H1 (cell line): Measurements from ENCODE around the gene TRIM14. TPM values are rescaled to one million over a fixed set of nuclear protein-coding genes. Genes with fewer than 3 reads are reported as not detected.
A peak's percentile ranks its signal among the peaks of the same experiment; 100 is the strongest.

Experiments
- CTCF ChIA-PET: fragments of 300-600 bp; sonication (Branson Sonifier 250); formaldehyde crosslinking; loops from one replicate; lab custom pipeline; 2021; ENCODE audit not compliant: partially characterized antibody; lab: Charles Lee
- POLR2A ChIA-PET: fragments of 300-600 bp; sonication (Branson Sonifier 250); formaldehyde crosslinking; loops from one replicate; lab custom pipeline; 2021; ENCODE audit warnings: inconsistent platforms; ENCODE audit not compliant: partially characterized antibody; lab: Charles Lee
- DNase-seq, 2 experiments: peaks; one replicate each; pipeline versions ENCODE4 v3.0.0 to v3.0.0-alpha.2; 2010 to 2022; ENCODE audit warnings: low spot score in 2 of 2, low read depth in 1 of 2, mixed read lengths in 1 of 2
- FAIRE-seq: peaks from 2 replicates; lab custom pipeline; 2011; peaks lifted over from hg19 to GRCh38; lab: Jason Lieb, UNC
- H2AFZ ChIP-seq: 2 replicates; pipeline ENCODE4 v1.8.1; 2012; ENCODE audit warnings: low read length, inconsistent platforms
- H2AK5ac ChIP-seq: 2 replicates; pipeline ENCODE4 v1.6.1; 2013; ENCODE audit warnings: low read depth, low read length
- H2BK120ac ChIP-seq: replicated peaks from 2 replicates; pipeline ENCODE3; 2013; ENCODE audit warnings: low read depth, low read length, inconsistent platforms
- H2BK12ac ChIP-seq: 2 replicates; pipeline ENCODE4 v1.6.1; 2013; ENCODE audit warnings: low read depth, low read length
- H2BK15ac ChIP-seq: 2 replicates; pipeline ENCODE4 v1.6.1; 2013; ENCODE audit warnings: low read length
- H2BK20ac ChIP-seq: 2 replicates; pipeline ENCODE4 v1.6.1; 2013; ENCODE audit warnings: low read length
- H2BK5ac ChIP-seq: 2 replicates; pipeline ENCODE4 v1.6.1; 2013; ENCODE audit warnings: low read depth, low read length
- H3K14ac ChIP-seq: 2 replicates; pipeline ENCODE4 v1.6.1; 2013; ENCODE audit warnings: inconsistent platforms; ENCODE audit not compliant: insufficient read length
- H3K18ac ChIP-seq: 2 replicates; pipeline ENCODE4 v1.6.1; 2013; ENCODE audit warnings: low read length; ENCODE audit errors: extremely low read depth
- H3K23ac ChIP-seq: 2 replicates; pipeline ENCODE4 v1.6.1; 2013; ENCODE audit warnings: inconsistent platforms; ENCODE audit not compliant: insufficient read length
- H3K23me2 ChIP-seq: 2 replicates; pipeline ENCODE4 v1.6.1; 2013; ENCODE audit warnings: low read depth, low read length
- H3K27ac ChIP-seq: 2 replicates; pipeline ENCODE4 v1.6.1; 2011; ENCODE audit warnings: low read depth, low read length, inconsistent platforms
- H3K27me3 ChIP-seq, 4 experiments: replicated peaks in 1 of 4; 1 replicate in 1 of 4; 2 replicates in 3 of 4; pipeline versions ENCODE4 v1.6.1 to v1.8.1; 2011 to 2013; ENCODE audit warnings: low read length in 3 of 4, mild to moderate bottlenecking in 3 of 4, inconsistent platforms in 2 of 4, mixed read lengths in 2 of 4, moderate library complexity in 1 of 4; ENCODE audit not compliant: control insufficient read depth in 3 of 4, insufficient read depth in 3 of 4; ENCODE audit errors: extremely low read depth in 1 of 4
- H3K36me3 ChIP-seq, 4 experiments: 2 replicates each; pipeline versions ENCODE4 v1.6.1 to v1.8.1; 2011 to 2013; ENCODE audit warnings: mild to moderate bottlenecking in 4 of 4, low read length in 3 of 4, moderate library complexity in 2 of 4, control low read depth in 1 of 4, inconsistent platforms in 1 of 4; ENCODE audit not compliant: insufficient read depth in 4 of 4, control insufficient read depth in 2 of 4
- H3K4ac ChIP-seq: replicated peaks from 2 replicates; pipeline ENCODE3; 2013; ENCODE audit warnings: low read length, low read depth, mixed read lengths, inconsistent platforms; ENCODE audit not compliant: insufficient read length
- H3K4me1 ChIP-seq, 4 experiments: replicated peaks in 1 of 4; 1 replicate in 1 of 4; 2 replicates in 3 of 4; pipeline versions ENCODE4 v1.6.1 to v1.8.1; 2011 to 2013; ENCODE audit warnings: low read length in 3 of 4, inconsistent platforms in 2 of 4, mixed read lengths in 1 of 4; ENCODE audit not compliant: insufficient read depth in 4 of 4, control insufficient read depth in 3 of 4
- H3K4me2 ChIP-seq, 2 experiments: 2 replicates each; pipeline versions ENCODE4 v1.6.1 to v1.8.1; 2011 to 2013; ENCODE audit warnings: low read depth in 2 of 2, low read length in 2 of 2, control low read depth in 1 of 2, inconsistent platforms in 1 of 2, mild to moderate bottlenecking in 1 of 2; ENCODE audit not compliant: insufficient read depth in 1 of 2
- H3K4me3 ChIP-seq, 4 experiments: fragments of 200-600, 300-600 bp in 1 of 4; sonication (generic), shearing (Covaris generic), sonication (Bioruptor Twin) in 1 of 4; 2 replicates each; pipeline versions ENCODE4 v1.5.1 to v1.8.1; 2011 to 2016; ENCODE audit warnings: low read length in 4 of 4, low read depth in 3 of 4, control low read depth in 2 of 4, inconsistent platforms in 2 of 4, mild to moderate bottlenecking in 2 of 4, mixed read lengths in 1 of 4, moderate library complexity in 1 of 4; ENCODE audit not compliant: insufficient read depth in 2 of 4; ENCODE audit errors: extremely low read depth in 1 of 4
- H3K56ac ChIP-seq: replicated peaks from 2 replicates; pipeline ENCODE3; 2013; ENCODE audit warnings: low read depth, mild to moderate bottlenecking, mixed read lengths, low read length, inconsistent platforms; ENCODE audit not compliant: insufficient read length
- H3K79me1 ChIP-seq: 2 replicates; pipeline ENCODE4 v1.6.1; 2013; ENCODE audit warnings: low read depth, low read length, control low read depth
- H3K79me2 ChIP-seq, 2 experiments: 2 replicates each; pipeline versions ENCODE4 v1.6.1 to v1.8.1; 2012 to 2013; ENCODE audit warnings: low read length in 2 of 2, mild to moderate bottlenecking in 2 of 2, inconsistent platforms in 1 of 2; ENCODE audit not compliant: insufficient read depth in 2 of 2, control insufficient read depth in 1 of 2
- H3K9ac ChIP-seq, 4 experiments: replicated peaks in 1 of 4; 1 replicate in 1 of 4; 2 replicates in 3 of 4; pipeline versions ENCODE4 v1.6.1 to v1.8.1; 2011 to 2013; ENCODE audit warnings: low read depth in 3 of 4, low read length in 3 of 4, control low read depth in 2 of 4, mild to moderate bottlenecking in 2 of 4, moderate library complexity in 2 of 4, inconsistent platforms in 1 of 4; ENCODE audit errors: extremely low read depth in 1 of 4
- H3K9me3 ChIP-seq, 2 experiments: 2 replicates each; pipeline versions ENCODE4 v1.6.1 to v1.8.1; 2012 to 2013; ENCODE audit warnings: mild to moderate bottlenecking in 2 of 2, moderate library complexity in 2 of 2, control low read depth in 1 of 2, inconsistent platforms in 1 of 2, low read depth in 1 of 2, low read length in 1 of 2, mixed read lengths in 1 of 2; ENCODE audit not compliant: insufficient read depth in 2 of 2
- H4K20me1 ChIP-seq, 2 experiments: replicated peaks in 1 of 2; 2 replicates each; pipeline versions ENCODE3 to v1.8.1; 2011 to 2013; ENCODE audit warnings: inconsistent platforms in 2 of 2, low read length in 2 of 2, mild to moderate bottlenecking in 1 of 2; ENCODE audit not compliant: insufficient read depth in 2 of 2, control insufficient read depth in 1 of 2
- H4K5ac ChIP-seq: 2 replicates; pipeline ENCODE4 v1.6.1; 2013; ENCODE audit warnings: low read length, low read depth, mixed read lengths, inconsistent platforms; ENCODE audit not compliant: insufficient read length
- H4K8ac ChIP-seq: 2 replicates; pipeline ENCODE4 v1.8.0; 2013; ENCODE audit warnings: mild to moderate bottlenecking, moderate library complexity, low read length, inconsistent platforms; ENCODE audit not compliant: insufficient read depth; ENCODE audit errors: extremely low read depth
- H4K91ac ChIP-seq: replicated peaks from 2 replicates; pipeline ENCODE3; 2013; ENCODE audit warnings: low read length, mixed read lengths, inconsistent platforms; ENCODE audit not compliant: insufficient read length
- RAD21 ChIP-seq, 2 experiments: IDR thresholded peaks in 1 of 2; conservative IDR thresholded peaks in 1 of 2; 2 replicates each; pipeline ENCODE4 v1.6.1; 2011; ENCODE audit warnings: low read depth in 2 of 2, low read length in 2 of 2, improper control_type of control experiment in 1 of 2, inconsistent platforms in 1 of 2, mild to moderate bottlenecking in 1 of 2, moderate library complexity in 1 of 2
- RFX5 ChIP-seq: IDR thresholded peaks from 2 replicates; pipeline ENCODE4 v1.6.1; 2011; ENCODE audit warnings: low read depth, low read length, improper control_type of control experiment, borderline replicate concordance
- WGBS, 2 experiments: shearing (Covaris generic) in 1 of 2; methylation state at CpG; one replicate each; pipeline versions ENCODE4 v1.1.6 to v1.1.7; 2013 to 2015; ENCODE audit warnings: low lambda C conversion rate in 2 of 2, mixed read lengths in 2 of 2, inconsistent platforms in 1 of 2, low coverage in 1 of 2, missing lambda C conversion rate in 1 of 2; ENCODE audit not compliant: insufficient replicate concordance in 2 of 2, insufficient coverage in 1 of 2, insufficient read length in 1 of 2; ENCODE audit errors: extremely low coverage in 1 of 2, missing lambda C conversion rate in 1 of 2; 5-methylcytosine and 5-hydroxymethylcytosine counted together
- polyA plus RNA-seq, 7 experiments: library from polyadenylated mRNA; depleted of rRNA in 3 of 7; stranded (reverse) in 5 of 7; unstranded in 2 of 7; fragments of >200 nt in 5 of 7; fragments of 200-250 nt in 2 of 7; gene quantifications; 1 replicate in 5 of 7; 2 replicates in 1 of 7; 4 replicates in 1 of 7; pipeline versions ENCODE4 v1.2.1 to v1.2.3, GENCODE V29; 2011 to 2013; ENCODE audit warnings: missing spikeins in 2 of 7, mixed read lengths in 2 of 7
- total RNA-seq: library from RNA; stranded (reverse); fragmentation: NEBNext Ultra II Directional; extraction: Animal tissue kit (Norgen Biotek cat#: 25700); gene quantifications from 2 replicates; pipeline ENCODE4 v1.2.1, GENCODE V29; 2021
- TF ChIP-seq, protein P1 (sequence below), 3 experiments: IDR thresholded peaks; 1 replicate in 2 of 3; 2 replicates in 1 of 3; pipeline versions ENCODE4 v1.5.1 to v1.6.1; 2011; ENCODE audit warnings: low read length in 3 of 3, mild to moderate bottlenecking in 3 of 3, inconsistent platforms in 2 of 3, low read depth in 1 of 3, moderate library complexity in 1 of 3; ENCODE audit not compliant: insufficient read depth in 1 of 3; ENCODE audit errors: control extremely low read depth in 1 of 3

Gene TRIM14
- total and polyA plus RNA-seq, 2 of the 8 experiments (the other 6 are each of a cell fraction or from before 2014, with no cell fraction given): 9.2 to 19.4 TPM

DNA sequence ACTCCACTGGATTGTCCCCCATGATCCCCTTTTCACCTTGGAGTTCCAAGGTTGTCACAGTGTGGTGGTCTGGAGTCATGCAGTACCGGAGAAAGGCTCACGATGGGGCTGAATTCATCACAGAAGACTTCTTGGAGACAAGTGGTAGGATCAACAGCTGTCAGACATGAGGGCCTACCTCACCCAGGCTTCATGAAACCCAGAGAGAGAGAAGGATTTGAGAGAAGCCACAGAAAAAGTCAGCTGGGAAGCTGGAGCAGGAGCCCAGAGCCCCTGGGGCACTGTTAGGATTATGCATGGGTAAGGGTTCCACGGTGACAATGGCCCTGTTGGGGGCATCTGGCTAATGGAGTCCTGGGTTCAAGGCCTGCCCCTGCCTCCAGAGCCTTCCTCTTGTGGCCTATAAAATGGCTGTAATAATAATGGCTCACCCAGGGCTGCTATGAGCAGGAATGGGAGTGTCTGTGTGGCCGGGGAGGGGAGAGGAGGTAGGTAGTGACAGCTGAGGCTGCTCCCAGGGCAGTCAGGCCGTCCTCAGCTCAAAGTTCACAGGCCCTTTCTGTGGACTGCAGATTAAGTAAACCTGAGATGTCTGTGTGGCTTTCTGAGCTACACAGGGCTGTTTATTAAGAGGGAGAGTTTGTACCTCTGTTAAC is 910 bp downstream of the TRIM14 start:
- H3K9ac ChIP-seq: no peak overlapping the region
- TF ChIP-seq, protein P1, sequence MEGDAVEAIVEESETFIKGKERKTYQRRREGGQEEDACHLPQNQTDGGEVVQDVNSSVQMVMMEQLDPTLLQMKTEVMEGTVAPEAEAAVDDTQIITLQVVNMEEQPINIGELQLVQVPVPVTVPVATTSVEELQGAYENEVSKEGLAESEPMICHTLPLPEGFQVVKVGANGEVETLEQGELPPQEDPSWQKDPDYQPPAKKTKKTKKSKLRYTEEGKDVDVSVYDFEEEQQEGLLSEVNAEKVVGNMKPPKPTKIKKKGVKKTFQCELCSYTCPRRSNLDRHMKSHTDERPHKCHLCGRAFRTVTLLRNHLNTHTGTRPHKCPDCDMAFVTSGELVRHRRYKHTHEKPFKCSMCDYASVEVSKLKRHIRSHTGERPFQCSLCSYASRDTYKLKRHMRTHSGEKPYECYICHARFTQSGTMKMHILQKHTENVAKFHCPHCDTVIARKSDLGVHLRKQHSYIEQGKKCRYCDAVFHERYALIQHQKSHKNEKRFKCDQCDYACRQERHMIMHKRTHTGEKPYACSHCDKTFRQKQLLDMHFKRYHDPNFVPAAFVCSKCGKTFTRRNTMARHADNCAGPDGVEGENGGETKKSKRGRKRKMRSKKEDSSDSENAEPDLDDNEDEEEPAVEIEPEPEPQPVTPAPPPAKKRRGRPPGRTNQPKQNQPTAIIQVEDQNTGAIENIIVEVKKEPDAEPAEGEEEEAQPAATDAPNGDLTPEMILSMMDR (IDR thresholded peaks at IDR 0.05; ENCODE audit: control extremely low read depth in 1 of 3, insufficient read depth in 1 of 3, low read depth in 1 of 3, low read length in 3 of 3): peak; percentile 11 to 44 (median 11); a peak in 3 of 4 replicates
- peak; percentile 41 to 49; a peak in 3 of 4 replicates for TF ChIP-seq RAD21 (IDR thresholded peaks at IDR 0.05 in 1 of 2, conservative IDR thresholded peaks at IDR 0.05 in 1 of 2; ENCODE audit: low read depth in 2 of 2, low read length in 2 of 2)
- TF ChIP-seq RFX5: no peak
- TF ChIP-seq, all 59 proteins: peak for 2
- POLR2A ChIA-PET: interaction anchor here (0.5 to 1.9 kb wide), 6 partner anchors 12 to 84 kb away, joined by 3 to 7 read pairs (median 3); no protein-coding TSS in a partner anchor
- Histone ChIP-seq H4K91ac (peak overlapping the region; percentile 34), H3K4me3 (peak overlapping the region; percentile 40 to 63 (median 54); a peak in 7 of 8 replicates), H3K79me1 (no peaks in the 10 kb centered on the region), H2AFZ (peak overlapping the region; percentile 61; the same call in 1 of the 2 replicates), H2AK5ac (no peak overlapping the region), H3K4me2 (peak overlapping the region; percentile 35 to 82), H3K79me2 (no peaks in the 10 kb centered on the region), H4K8ac (no peak overlapping the region), H2BK12ac (no peak overlapping the region), H4K5ac (no peak overlapping the region), H3K18ac (peak overlapping the region; percentile 96; the same call in 1 of the 2 replicates), H2BK20ac (no peak overlapping the region; the same call in 1 of the 2 replicates), H3K14ac (no peak overlapping the region), H2BK120ac (no peak overlapping the region), H3K56ac (no peak overlapping the region), H2BK15ac (peak overlapping the region; percentile 61; the same call in 1 of the 2 replicates), H3K4ac (no peak overlapping the region), H4K20me1 (no peaks in the 10 kb centered on the region), H3K4me1 (peaks cover 0 to 8% (median 3%) of the 10 kb centered on the region in 4 experiments; a peak in 4 of 7 replicates), H3K36me3 (no peaks in the 10 kb centered on the region), H3K27me3 (no peaks in the 10 kb centered on the region; a peak in 1 of 7 replicates), H3K9me3 (no peaks in the 10 kb centered on the region; a peak in 1 of 4 replicates), H3K23ac (no peak overlapping the region), H3K27ac (no peak overlapping the region), H3K23me2 (peaks cover 7% of the 10 kb centered on the region; the same call in 1 of the 2 replicates), H2BK5ac (no peak overlapping the region)
- 82% methylated on average over 5 of the region's 5 CpGs; no CpG with 5 or more reads in 1 of the 2 experiments for WGBS, 2 experiments
- no peak for DNase-seq
- CTCF ChIA-PET: interaction anchor here (1.0 to 2.2 kb wide), 16 partner anchors 13 to 146 kb away, joined by 3 to 11 read pairs (median 4); partner anchors contain the start of gene TBC1D2
- no peak for FAIRE-seq
